ENCODE results near the gene FNDC3B. TPM values are rescaled to one million over a fixed set of nuclear protein-coding genes. Genes with fewer than 3 reads are reported as not detected.

The FNDC3B gene
- total and polyA plus RNA-seq, 12 donors = 9.7 to 118 (median 85.0) TPM

DNA sequence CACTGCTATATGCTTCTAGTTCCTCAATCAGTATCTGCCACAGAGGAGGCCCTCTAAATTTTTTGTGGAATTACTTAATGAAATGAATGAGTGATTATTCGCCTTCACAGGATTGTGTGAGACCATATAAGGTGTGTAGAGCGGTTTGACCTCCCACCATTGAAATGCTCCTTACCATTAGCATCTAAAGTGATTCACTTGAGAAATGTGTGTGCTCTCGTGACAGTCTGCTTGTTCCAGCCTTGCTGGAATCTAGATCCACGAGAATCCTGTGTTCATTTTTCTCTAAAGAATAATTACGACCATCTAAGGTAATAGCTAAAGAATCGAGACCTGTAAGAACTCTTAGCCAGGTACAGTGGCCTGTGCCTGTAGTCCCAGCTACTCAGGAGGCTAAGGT is 126.9 kb downstream of the FNDC3B start:
- H3K4me3 ChIP-seq = no peak overlapping the region
- ATAC-seq (no peak), DNase-seq (no peak)
- intact Hi-C loops (cut with DNase I) = no loop called here
- no peaks in the 10 kb centered on the region for H3K9me3 ChIP-seq
- no peaks in the 10 kb centered on the region for H3K27me3 ChIP-seq
- H3K27ac ChIP-seq = no peak overlapping the region
- H3K4me1 ChIP-seq = peaks cover 5 to 67% (median 43%) of the 10 kb centered on the region in 9 donors
- H3K36me3 ChIP-seq = peaks cover 0 to 10% (median 0%) of the 10 kb centered on the region in 9 donors
- TF ChIP-seq, protein P1, sequence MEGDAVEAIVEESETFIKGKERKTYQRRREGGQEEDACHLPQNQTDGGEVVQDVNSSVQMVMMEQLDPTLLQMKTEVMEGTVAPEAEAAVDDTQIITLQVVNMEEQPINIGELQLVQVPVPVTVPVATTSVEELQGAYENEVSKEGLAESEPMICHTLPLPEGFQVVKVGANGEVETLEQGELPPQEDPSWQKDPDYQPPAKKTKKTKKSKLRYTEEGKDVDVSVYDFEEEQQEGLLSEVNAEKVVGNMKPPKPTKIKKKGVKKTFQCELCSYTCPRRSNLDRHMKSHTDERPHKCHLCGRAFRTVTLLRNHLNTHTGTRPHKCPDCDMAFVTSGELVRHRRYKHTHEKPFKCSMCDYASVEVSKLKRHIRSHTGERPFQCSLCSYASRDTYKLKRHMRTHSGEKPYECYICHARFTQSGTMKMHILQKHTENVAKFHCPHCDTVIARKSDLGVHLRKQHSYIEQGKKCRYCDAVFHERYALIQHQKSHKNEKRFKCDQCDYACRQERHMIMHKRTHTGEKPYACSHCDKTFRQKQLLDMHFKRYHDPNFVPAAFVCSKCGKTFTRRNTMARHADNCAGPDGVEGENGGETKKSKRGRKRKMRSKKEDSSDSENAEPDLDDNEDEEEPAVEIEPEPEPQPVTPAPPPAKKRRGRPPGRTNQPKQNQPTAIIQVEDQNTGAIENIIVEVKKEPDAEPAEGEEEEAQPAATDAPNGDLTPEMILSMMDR (IDR thresholded peaks at IDR 0.05) = no peak
- 96 to 97% methylated on average over 6 of the region's 6 CpGs for WGBS, 2 donors

DNA sequence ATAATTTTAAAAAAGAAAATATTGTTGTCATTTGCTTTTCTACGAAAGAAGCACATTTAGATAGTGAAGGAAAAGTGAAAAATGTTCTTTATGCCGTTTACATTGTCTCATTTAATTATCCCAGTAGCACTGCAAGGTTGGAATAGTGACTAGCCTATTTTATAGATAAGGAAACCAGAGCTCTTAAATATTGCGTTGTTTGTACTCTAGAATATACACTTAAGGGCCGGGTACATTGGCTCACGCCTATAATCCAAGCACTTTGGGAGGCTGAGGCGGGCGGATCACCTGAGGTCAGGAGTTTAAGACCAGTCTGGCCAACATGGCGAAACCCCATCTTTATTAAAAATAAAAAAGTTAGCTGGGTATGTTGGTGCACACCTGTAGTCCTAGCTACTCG is 127.5 kb downstream of the FNDC3B start:
- 87 to 89% methylated on average over 9 of the region's 9 CpGs for WGBS, 2 donors
- intact Hi-C loops (cut with DNase I) = no loop called here
- Histone ChIP-seq H3K4me3 (no peak overlapping the region), H3K27ac (no peak overlapping the region), H3K4me1 (peaks cover 5 to 67% (median 45%) of the 10 kb centered on the region in 9 donors), H3K27me3 (no peaks in the 10 kb centered on the region), H3K36me3 (peaks cover 0 to 10% (median 0%) of the 10 kb centered on the region in 9 donors), H3K9me3 (no peaks in the 10 kb centered on the region)
- ATAC-seq = no peak
- no peak for DNase-seq
- TF ChIP-seq, protein P1 (IDR thresholded peaks at IDR 0.05) = no peak

DNA sequence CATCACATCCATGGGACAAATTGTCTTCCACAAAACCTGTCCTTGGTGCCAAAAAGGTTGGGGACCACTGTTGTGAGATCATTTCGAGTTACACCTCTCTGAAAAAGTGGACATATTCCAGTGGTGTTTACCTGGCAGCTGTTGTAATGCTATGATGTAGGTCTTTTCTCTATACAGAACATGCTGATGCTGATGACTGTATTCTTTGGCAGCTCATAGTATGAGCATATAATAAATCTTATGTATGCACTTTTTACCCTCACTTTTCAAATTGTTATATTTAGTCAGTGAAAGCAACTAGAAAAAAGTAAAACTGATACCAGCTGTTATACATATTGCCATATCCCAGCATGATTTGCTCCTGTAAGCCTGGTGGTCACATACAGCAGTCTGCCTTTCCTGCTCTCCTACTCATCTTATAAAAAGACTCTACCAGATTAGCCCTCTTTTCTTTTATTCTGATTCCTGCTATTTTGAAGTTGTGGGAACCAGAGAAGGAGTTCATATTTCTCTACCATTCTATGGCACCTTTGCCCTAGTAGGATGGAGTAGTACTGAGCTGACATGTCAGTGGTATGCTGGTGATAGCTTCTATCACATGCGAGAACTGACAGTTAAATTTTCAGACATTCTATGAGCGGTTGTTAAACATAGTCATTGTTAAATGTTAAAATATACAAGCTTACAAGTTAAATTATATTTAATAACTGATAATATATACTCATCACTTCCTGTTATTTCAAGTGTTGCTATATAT is 128.7 kb downstream of the FNDC3B start:
- Histone ChIP-seq H3K4me3 (no peak overlapping the region), H3K27me3 (no peaks in the 10 kb centered on the region), H3K36me3 (peaks cover 0 to 10% (median 0%) of the 10 kb centered on the region in 9 donors), H3K27ac (peak overlapping the region in 3 of 10 donors; percentile 2 to 41 (median 22)), H3K9me3 (no peaks in the 10 kb centered on the region), H3K4me1 (peaks cover 5 to 72% (median 53%) of the 10 kb centered on the region in 9 donors)
- WGBS, 2 donors = 58 to 68% methylated on average over 3 of the region's 3 CpGs
- intact Hi-C loops (cut with DNase I) = no loop called here
- ATAC-seq = peak in 3 of 8 donors; percentile 33 to 49 (median 45)
- TF ChIP-seq, protein P1 (IDR thresholded peaks at IDR 0.05) = no peak
- DNase-seq = no peak

DNA sequence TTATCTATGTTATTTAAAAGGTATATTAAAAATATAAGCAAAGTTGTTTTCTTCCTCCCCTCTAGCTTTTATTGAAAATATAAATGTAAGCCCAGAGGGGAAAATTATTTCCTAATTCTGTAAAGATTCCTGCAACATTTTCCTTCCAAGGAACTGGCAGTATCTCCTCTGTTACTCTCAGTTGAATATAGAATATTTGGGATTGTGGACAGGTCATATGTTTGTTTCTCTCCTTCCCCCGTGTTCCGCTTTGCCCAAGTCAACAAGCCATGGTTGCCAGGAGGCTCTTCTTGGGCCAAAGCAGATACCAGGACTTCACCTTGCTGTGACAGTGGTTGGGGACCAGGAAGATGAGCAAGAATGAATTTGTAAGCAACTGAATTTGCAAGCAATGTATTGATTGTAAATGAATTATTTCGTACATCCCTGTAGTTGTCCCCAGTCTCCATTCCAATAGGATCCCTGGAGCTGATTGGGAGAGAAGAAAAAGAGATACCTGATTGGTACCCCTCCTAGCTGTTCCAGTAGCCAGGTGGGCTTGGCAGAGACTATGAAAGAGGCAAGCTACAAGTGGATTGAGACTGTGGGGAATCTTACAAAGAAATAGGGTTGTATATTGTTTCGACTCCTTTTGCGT is 130.8 kb downstream of the FNDC3B start:
- no peaks in the 10 kb centered on the region for H3K9me3 ChIP-seq
- no peak for ATAC-seq
- 90 to 93% methylated on average over 5 of the region's 5 CpGs for WGBS, 2 donors
- peaks cover 0 to 10% (median 0%) of the 10 kb centered on the region in 9 donors for H3K36me3 ChIP-seq
- TF ChIP-seq, protein P1 (IDR thresholded peaks at IDR 0.05) = no peak
- intact Hi-C loops (cut with DNase I) = no loop called here
- no peak overlapping the region for H3K4me3 ChIP-seq
- no peak for DNase-seq
- H3K4me1 ChIP-seq = peaks cover 12 to 84% (median 70%) of the 10 kb centered on the region in 9 donors
- peak overlapping the region in 5 of 10 donors; percentile 17 to 43 (median 38) for H3K27ac ChIP-seq
- H3K27me3 ChIP-seq = no peaks in the 10 kb centered on the region

Data from heart right ventricle (tissue), 16 donors.